Measurements from ENCODE around the gene DSCAM. TPM values are rescaled to one million over a fixed set of nuclear protein-coding genes. Genes with fewer than 3 reads are reported as not detected.

The DSCAM gene
- total RNA-seq, 4 donors from 2014 or later, result not detected

DNA sequence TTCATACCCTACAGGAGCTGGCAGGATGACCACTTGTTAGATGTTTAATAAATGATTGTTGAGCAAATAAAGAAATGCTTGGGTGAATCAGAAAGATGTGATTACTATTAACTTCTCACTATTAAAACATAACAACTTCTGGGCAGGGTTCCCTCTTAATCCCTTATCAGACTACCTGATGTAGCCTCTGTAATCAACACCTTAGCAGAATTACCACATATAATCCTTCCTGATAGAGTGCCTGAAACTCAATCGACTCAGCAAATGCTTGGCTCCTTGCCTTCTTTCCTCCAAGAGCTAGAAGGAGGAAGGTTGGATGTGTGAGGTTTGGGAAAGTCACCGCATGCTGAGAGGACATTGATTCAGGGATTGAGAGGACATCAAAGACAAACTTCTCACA, 34.8 kb upstream of the DSCAM start:
- intact Hi-C loops (cut with DNase I; ENCODE audit: low total_unique reads), result no loop called here
- WGBS, 2 donors, result 60 to 66% methylated on average over 2 of the region's 2 CpGs
- H3K4me3 ChIP-seq (ENCODE audit: low read depth, poor library complexity, severe bottlenecking), result no peak overlapping the region
- TF ChIP-seq, protein P1, sequence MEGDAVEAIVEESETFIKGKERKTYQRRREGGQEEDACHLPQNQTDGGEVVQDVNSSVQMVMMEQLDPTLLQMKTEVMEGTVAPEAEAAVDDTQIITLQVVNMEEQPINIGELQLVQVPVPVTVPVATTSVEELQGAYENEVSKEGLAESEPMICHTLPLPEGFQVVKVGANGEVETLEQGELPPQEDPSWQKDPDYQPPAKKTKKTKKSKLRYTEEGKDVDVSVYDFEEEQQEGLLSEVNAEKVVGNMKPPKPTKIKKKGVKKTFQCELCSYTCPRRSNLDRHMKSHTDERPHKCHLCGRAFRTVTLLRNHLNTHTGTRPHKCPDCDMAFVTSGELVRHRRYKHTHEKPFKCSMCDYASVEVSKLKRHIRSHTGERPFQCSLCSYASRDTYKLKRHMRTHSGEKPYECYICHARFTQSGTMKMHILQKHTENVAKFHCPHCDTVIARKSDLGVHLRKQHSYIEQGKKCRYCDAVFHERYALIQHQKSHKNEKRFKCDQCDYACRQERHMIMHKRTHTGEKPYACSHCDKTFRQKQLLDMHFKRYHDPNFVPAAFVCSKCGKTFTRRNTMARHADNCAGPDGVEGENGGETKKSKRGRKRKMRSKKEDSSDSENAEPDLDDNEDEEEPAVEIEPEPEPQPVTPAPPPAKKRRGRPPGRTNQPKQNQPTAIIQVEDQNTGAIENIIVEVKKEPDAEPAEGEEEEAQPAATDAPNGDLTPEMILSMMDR (IDR thresholded peaks at IDR 0.05), result no peak
- TF ChIP-seq POLR2A (IDR thresholded peaks at IDR 0.05), result no peak
- DNase-seq (ENCODE audit: low spot score in 2 of 2), result no peak

DNA sequence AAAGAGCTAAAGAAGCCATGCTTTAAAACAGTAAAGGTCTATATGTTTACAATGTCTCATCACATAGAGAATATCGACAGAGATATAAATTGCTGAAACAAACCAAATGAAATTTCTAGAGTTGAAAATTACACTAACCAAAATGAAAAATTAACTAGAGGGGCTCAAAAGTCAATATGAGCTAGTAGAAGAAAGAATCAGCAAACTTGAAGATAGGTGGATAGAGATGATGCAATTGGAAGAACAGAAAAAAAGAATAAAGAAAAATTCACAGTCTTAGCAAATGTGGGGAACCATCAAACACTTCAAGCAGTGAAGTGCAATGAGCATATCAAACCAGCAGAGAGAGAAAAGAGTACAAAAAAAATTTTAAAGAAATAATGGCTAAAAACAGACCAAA, 24.1 kb upstream of the DSCAM start:
- intact Hi-C loops (cut with DNase I; ENCODE audit: low total_unique reads), result no loop called here
- H3K4me3 ChIP-seq (ENCODE audit: low read depth, poor library complexity, severe bottlenecking), result no peak overlapping the region
- DNase-seq (ENCODE audit: low spot score in 2 of 2), result no peak
- TF ChIP-seq POLR2A (IDR thresholded peaks at IDR 0.05), result no peak
- TF ChIP-seq, protein P1 (IDR thresholded peaks at IDR 0.05), result no peak
- WGBS, 2 donors, result 96% methylated on average over 1 of the region's 1 CpG

DNA sequence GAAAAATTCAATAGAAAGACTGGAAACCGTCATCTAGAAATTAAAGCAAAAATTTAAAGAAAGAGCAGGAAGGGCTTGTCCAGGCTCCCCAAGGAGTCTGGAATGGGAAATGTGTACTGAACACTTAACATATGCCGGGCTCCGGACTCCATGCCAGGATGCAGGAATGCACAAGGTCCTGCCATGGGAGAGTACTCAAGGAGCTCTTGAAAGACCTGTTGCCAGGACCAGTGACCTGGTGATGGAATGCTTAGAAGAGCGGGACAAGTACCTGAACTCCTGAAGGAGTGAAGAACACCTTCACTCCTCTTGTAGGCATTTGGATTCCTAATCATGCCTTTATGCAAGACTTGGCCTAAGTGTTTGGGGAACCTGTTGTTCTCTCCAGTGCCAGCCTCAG, 16.9 kb upstream of the DSCAM start:
- 75 to 90% methylated on average over 4 of the region's 4 CpGs for WGBS, 2 donors
- no peak overlapping the region for H3K4me3 ChIP-seq (ENCODE audit: low read depth, poor library complexity, severe bottlenecking)
- intact Hi-C loops (cut with DNase I; ENCODE audit: low total_unique reads), result no loop called here
- DNase-seq (ENCODE audit: low spot score in 2 of 2), result no peak
- TF ChIP-seq, protein P1 (IDR thresholded peaks at IDR 0.05), result no peak

DNA sequence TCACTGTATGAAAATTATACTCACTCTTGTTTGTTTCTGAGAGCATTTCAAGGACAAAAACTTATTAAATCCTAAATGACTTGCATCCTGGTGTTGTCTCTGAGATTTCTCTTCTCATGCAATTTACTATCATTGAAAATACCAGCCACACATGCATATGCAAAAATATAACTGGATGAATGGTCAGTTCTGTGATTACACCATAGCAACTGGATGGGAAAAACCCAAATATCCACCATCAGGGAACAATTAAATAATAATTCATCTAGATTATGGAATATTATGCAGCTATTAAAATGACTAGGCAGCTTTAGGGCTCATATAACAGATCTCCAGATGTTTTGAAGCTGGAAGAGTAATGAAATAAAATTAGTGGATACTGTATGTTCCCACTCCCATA, 11.6 kb upstream of the DSCAM start:
- H3K4me3 ChIP-seq (ENCODE audit: low read depth, poor library complexity, severe bottlenecking), result no peak overlapping the region
- intact Hi-C loops (cut with DNase I; ENCODE audit: low total_unique reads), result no loop called here
- TF ChIP-seq, protein P1 (IDR thresholded peaks at IDR 0.05), result no peak
- no peak for TF ChIP-seq POLR2A (IDR thresholded peaks at IDR 0.05)
- no peak for DNase-seq (ENCODE audit: low spot score in 2 of 2)

DNA sequence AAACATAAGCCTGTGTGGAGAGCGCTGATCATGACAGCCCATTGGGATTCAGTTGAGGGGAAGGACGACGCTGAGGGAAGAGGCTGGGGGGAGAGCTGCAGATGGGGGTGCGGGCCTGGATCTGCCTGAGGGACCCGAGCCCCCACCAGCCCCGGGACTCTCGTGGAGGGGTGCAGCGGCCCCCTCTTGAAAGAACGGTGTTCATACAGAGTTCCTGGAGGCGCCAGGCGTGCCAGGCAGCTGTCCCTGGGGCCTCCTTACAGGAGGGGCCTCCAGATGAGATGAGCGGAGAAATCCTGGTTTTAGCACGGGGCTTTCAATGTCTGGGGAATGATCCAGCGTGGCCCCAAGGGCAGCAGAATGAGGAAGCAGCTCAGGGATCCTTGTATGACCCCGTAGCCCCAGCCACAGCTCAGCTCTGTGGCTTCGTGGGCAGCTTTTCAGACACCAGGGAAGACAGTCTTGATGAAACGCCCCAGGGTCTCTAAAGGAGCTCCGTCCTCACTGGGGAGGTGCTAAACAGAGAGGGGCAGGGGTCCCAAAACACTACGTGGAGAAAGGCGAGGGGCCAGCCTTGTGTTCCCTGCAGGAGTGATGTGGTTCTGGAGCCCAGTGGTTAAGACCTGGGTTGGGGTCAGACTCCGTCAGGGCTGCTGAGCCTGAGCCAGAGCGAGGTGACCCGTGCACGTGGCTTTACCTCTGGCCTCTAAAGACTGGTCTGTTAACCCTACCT, 7.2 kb upstream of the DSCAM start:
- DNase-seq (ENCODE audit: low spot score in 2 of 2), result no peak
- WGBS, 2 donors, result 46 to 55% methylated on average over 23 to 24 of the region's 24 CpGs
- intact Hi-C loops (cut with DNase I; ENCODE audit: low total_unique reads), result no loop called here
- H3K4me3 ChIP-seq (ENCODE audit: low read depth, poor library complexity, severe bottlenecking), result no peak overlapping the region
- no peak for TF ChIP-seq POLR2A (IDR thresholded peaks at IDR 0.05)
- TF ChIP-seq, protein P1 (IDR thresholded peaks at IDR 0.05), result no peak

DNA sequence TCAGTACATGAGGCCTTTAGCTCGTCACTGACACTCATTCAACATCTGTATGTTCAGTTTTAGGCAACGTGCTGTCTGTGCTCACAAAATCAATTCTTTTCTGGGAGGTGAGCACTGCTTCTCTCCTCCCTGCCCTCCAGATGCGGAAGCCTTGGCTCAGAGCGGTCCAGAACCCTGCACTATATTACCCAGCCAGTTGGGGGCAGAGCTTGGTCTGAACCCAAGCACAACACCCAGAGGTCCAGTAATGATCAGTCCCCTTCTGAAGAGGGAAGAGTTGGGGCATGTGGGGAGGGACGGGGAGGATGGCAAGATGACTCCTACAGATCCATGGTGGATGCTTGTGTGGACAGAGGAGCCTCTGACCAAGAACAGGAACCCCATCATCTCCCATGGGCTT, 5.6 kb upstream of the DSCAM start:
- TF ChIP-seq POLR2A (IDR thresholded peaks at IDR 0.05), result no peak
- TF ChIP-seq, protein P1 (IDR thresholded peaks at IDR 0.05), result no peak
- DNase-seq (ENCODE audit: low spot score in 2 of 2), result no peak
- no peak overlapping the region for H3K4me3 ChIP-seq (ENCODE audit: low read depth, poor library complexity, severe bottlenecking)
- intact Hi-C loops (cut with DNase I; ENCODE audit: low total_unique reads), result no loop called here
- 81 to 89% methylated on average over 5 of the region's 5 CpGs for WGBS, 2 donors
